CD4-positive, alpha-beta memory T cell (primary cell): Measurements from ENCODE around the gene CENATAC. TPM values are rescaled to one million over a fixed set of nuclear protein-coding genes. Genes with fewer than 3 reads are reported as not detected.
A peak's percentile ranks its signal among the peaks of the same experiment; 100 is the strongest.
"Not testable (repeated sequence)": the region's sequence is repeated elsewhere in the genome, so short reads cannot be mapped to it uniquely, and the experiment has no call there.

Experiments used
- CTCF ChIA-PET: fragments of 350-600 bp; sonication (Branson Sonifier 250); formaldehyde crosslinking; loops from one replicate; lab custom pipeline; 2021; ENCODE audit warnings: inconsistent platforms; ENCODE audit not compliant: partially characterized antibody; lab: Charles Lee
- POLR2A ChIA-PET: fragments of 350-600 bp; sonication (Branson Sonifier 250); formaldehyde crosslinking; loops from one replicate; lab custom pipeline; 2021; ENCODE audit not compliant: partially characterized antibody; lab: Charles Lee
- DNase-seq, 5 donors: peaks; one replicate each; pipeline versions ENCODE4 v3.0.0 to v3.0.0-alpha.2; 2020 to 2022; ENCODE audit warnings: mixed read lengths in 1 of 5
- H3K27ac ChIP-seq: one replicate; pipeline ENCODE4 v1.7.0; 2013; ENCODE audit warnings: low read depth, low read length
- H3K27me3 ChIP-seq: 2 replicates; pipeline ENCODE4 v1.7.0; 2013; ENCODE audit warnings: mild to moderate bottlenecking, low read length, moderate library complexity; ENCODE audit not compliant: insufficient read depth
- H3K36me3 ChIP-seq: 2 replicates; pipeline ENCODE4 v1.7.0; 2013; ENCODE audit warnings: mild to moderate bottlenecking, low read length, moderate library complexity; ENCODE audit not compliant: insufficient read depth
- H3K4me1 ChIP-seq: 2 replicates; pipeline ENCODE4 v1.7.0; 2013; ENCODE audit warnings: mild to moderate bottlenecking, low read length, moderate library complexity; ENCODE audit not compliant: insufficient read depth
- H3K4me3 ChIP-seq, 2 donors: one replicate each; pipeline ENCODE4 v1.7.0; 2013; ENCODE audit warnings: low read length in 2 of 2, mild to moderate bottlenecking in 1 of 2
- H3K9me3 ChIP-seq, 2 donors: one replicate each; pipeline ENCODE4 v1.7.0; 2013; ENCODE audit warnings: low read length in 2 of 2, control low read depth in 1 of 2; ENCODE audit not compliant: control insufficient read depth in 1 of 2
- H3K27ac Mint-ChIP-seq, 7 donors: one replicate each; pipeline ENCODE4 v1.8.0; 2020 to 2021; ENCODE audit warnings: mixed read lengths in 7 of 7, mild to moderate bottlenecking in 6 of 7, inconsistent platforms in 3 of 7, moderate library complexity in 3 of 7
- H3K27me3 Mint-ChIP-seq, 2 donors: one replicate each; pipeline ENCODE4 v1.8.0; 2020 to 2021; ENCODE audit warnings: mixed read lengths in 2 of 2
- H3K36me3 Mint-ChIP-seq, 2 donors: one replicate each; pipeline ENCODE4 v1.8.0; 2020 to 2021; ENCODE audit warnings: mixed read lengths in 2 of 2, inconsistent platforms in 1 of 2, mild to moderate bottlenecking in 1 of 2
- H3K4me1 Mint-ChIP-seq, 4 donors: one replicate each; pipeline ENCODE4 v1.8.0; 2020 to 2021; ENCODE audit warnings: mixed read lengths in 4 of 4, mild to moderate bottlenecking in 1 of 4
- H3K4me3 Mint-ChIP-seq, 8 donors: one replicate each; pipeline ENCODE4 v1.8.0; 2020 to 2021; ENCODE audit warnings: mixed read lengths in 8 of 8, mild to moderate bottlenecking in 7 of 8, moderate library complexity in 6 of 8, inconsistent platforms in 3 of 8
- H3K9me3 Mint-ChIP-seq, 8 donors: one replicate each; pipeline ENCODE4 v1.8.0; 2020 to 2021; ENCODE audit warnings: mixed read lengths in 8 of 8, mild to moderate bottlenecking in 5 of 8, inconsistent platforms in 3 of 8, moderate library complexity in 1 of 8
- intact Hi-C: fragments of 100-400 bp; cut with micrococcal nuclease; formaldehyde crosslinking; loops from one replicate; pipeline ENCODE4 v1.15.1; 2023
- polyA plus RNA-seq, 2 donors: library from polyadenylated mRNA; unstranded; fragments of 300-500 nt; fragmentation: Illumina TruSeq; gene quantifications; one replicate each; pipeline ENCODE4 v1.2.3, GENCODE V29; 2021
- total RNA-seq, 2 experiments: library from RNA; stranded (reverse); gene quantifications; one replicate each; pipeline ENCODE4 v1.2.3, GENCODE V29; 2021

The CENATAC gene
- total and polyA plus RNA-seq, 4 experiments from 2014 or later, result 13.3 to 114 (median 62.9) TPM

GRCh38 chr11:119038884-119039283 is 40.9 kb downstream of the CENATAC start:
- Mint-ChIP-seq H3K4me1 (peaks cover 0 to 2% (median under 1%) of the 10 kb centered on the region in 4 donors), H3K27ac (peak overlapping the region in 1 of 7 donors; percentile 10), H3K27me3 (peaks cover 0 to 2% of the 10 kb centered on the region in 2 donors), H3K36me3 (no peaks in the 10 kb centered on the region), H3K4me3 (no peak overlapping the region), H3K9me3 (peaks cover 0 to 2% (median 0%) of the 10 kb centered on the region in 8 donors)
- no peak overlapping the region for H3K4me3 ChIP-seq
- intact Hi-C loops, result no loop called here
- H3K4me1 ChIP-seq, result no peaks in the 10 kb centered on the region
- ChIA-PET POLR2A (interaction anchor here (1.4 kb wide), 1 partner anchor 29 kb away, joined by 3 read pairs; the partner anchor contains the start of gene VPS11), CTCF (interaction anchor here (1.3 kb wide), 1 partner anchor 43 kb away, joined by 3 read pairs; no protein-coding TSS in a partner anchor)
- no peaks in the 10 kb centered on the region for H3K27me3 ChIP-seq
- no peak overlapping the region for H3K27ac ChIP-seq
- no peak for DNase-seq
- H3K36me3 ChIP-seq, result no peaks in the 10 kb centered on the region
- no peaks in the 10 kb centered on the region for H3K9me3 ChIP-seq

GRCh38 chr11:119039471-119039870 is 41.5 kb downstream of the CENATAC start:
- H3K9me3 ChIP-seq, intact Hi-C loops, H3K4me3 Mint-ChIP-seq, H3K4me3 ChIP-seq, H3K27me3 ChIP-seq, H3K36me3 Mint-ChIP-seq, H3K9me3 Mint-ChIP-seq, DNase-seq, H3K27ac ChIP-seq, H3K4me1 ChIP-seq, H3K27me3 Mint-ChIP-seq, H3K4me1 Mint-ChIP-seq, H3K36me3 ChIP-seq: not testable (repeated sequence)
- CTCF ChIA-PET, result interaction anchor here (1.1 to 2.7 kb wide), 3 partner anchors 8 to 44 kb away, joined by 3 to 7 read pairs (median 3); partner anchors contain the start of gene SLC37A4
- POLR2A ChIA-PET, result interaction anchor here (1.4 kb wide), 1 partner anchor 28 kb away, joined by 3 read pairs; the partner anchor contains the start of gene VPS11
- H3K27ac Mint-ChIP-seq, result peak overlapping the region in 1 of 7 donors; percentile 10

- Mint-ChIP-seq H3K36me3 (peaks cover 0 to 23% of the 10 kb centered on the region in 2 donors), H3K4me3 (no peak overlapping the region)
Observed at GRCh38 chr11:119041821-119042514, 44.0 kb downstream of the CENATAC start.

GRCh38 chr11:119042927-119043326 is 45.0 kb downstream of the CENATAC start:
- H3K4me3 ChIP-seq, result no peak overlapping the region
- no peak overlapping the region for H3K27ac ChIP-seq
- H3K27me3 ChIP-seq, result no peaks in the 10 kb centered on the region
- H3K9me3 ChIP-seq, result no peaks in the 10 kb centered on the region
- Mint-ChIP-seq H3K9me3 (peaks cover 0 to 3% (median 0%) of the 10 kb centered on the region in 8 donors), H3K4me1 (peaks cover 0 to 2% (median under 1%) of the 10 kb centered on the region in 4 donors), H3K27ac (no peak overlapping the region), H3K36me3 (peaks cover 5 to 31% of the 10 kb centered on the region in 2 donors), H3K27me3 (peaks cover 0 to 2% of the 10 kb centered on the region in 2 donors), H3K4me3 (no peak overlapping the region)
- DNase-seq, result no peak
- peaks cover 24% of the 10 kb centered on the region for H3K36me3 ChIP-seq
- no peaks in the 10 kb centered on the region for H3K4me1 ChIP-seq
- intact Hi-C loops, result no loop called here
- POLR2A ChIA-PET, result interaction anchor here (3.0 kb wide), 1 partner anchor 14 kb away, joined by 9 read pairs; the partner anchor contains the start of gene HYOU1
- CTCF ChIA-PET, result interaction anchor here (1.6 kb wide), 1 partner anchor 42 kb away, joined by 5 read pairs; the partner anchor contains the start of gene HMBS

More at GRCh38 chr11:119041821-119042514, 44.0 kb downstream of the CENATAC start:
- Mint-ChIP-seq H3K27me3 (peaks cover 0 to 2% of the 10 kb centered on the region in 2 donors), H3K4me1 (peaks cover 0 to 2% (median under 1%) of the 10 kb centered on the region in 4 donors), H3K9me3 (peaks cover 0 to 3% (median 0%) of the 10 kb centered on the region in 8 donors), H3K27ac (no peak overlapping the region)
- H3K36me3 ChIP-seq, result peaks cover 15% of the 10 kb centered on the region
- no peaks in the 10 kb centered on the region for H3K9me3 ChIP-seq
- intact Hi-C loops, result no loop called here
- DNase-seq, result no peak
- no peaks in the 10 kb centered on the region for H3K27me3 ChIP-seq
- H3K4me3 ChIP-seq, result no peak overlapping the region
- no peaks in the 10 kb centered on the region for H3K4me1 ChIP-seq
- ChIA-PET CTCF (interaction anchor here (0.5 to 2.7 kb wide), 2 partner anchors 11 to 370 kb away, joined by 3 to 7 read pairs; partner anchors contain the start of gene SLC37A4), POLR2A (interaction anchor here (1.2 to 3.0 kb wide), 2 partner anchors 15 to 53 kb away, joined by 4 to 9 read pairs; partner anchors contain the start of gene HYOU1)
- H3K27ac ChIP-seq, result no peak overlapping the region

- no peak overlapping the region for H3K4me3 Mint-ChIP-seq
- H3K36me3 Mint-ChIP-seq, result peaks cover 20 to 45% of the 10 kb centered on the region in 2 donors
- H3K36me3 ChIP-seq, result peaks cover 42% of the 10 kb centered on the region
- H3K4me3 ChIP-seq, result no peak overlapping the region
- H3K4me1 ChIP-seq, result no peaks in the 10 kb centered on the region
- peak overlapping the region in 2 of 7 donors; percentile 36 to 86 for H3K27ac Mint-ChIP-seq
- no peaks in the 10 kb centered on the region for H3K9me3 ChIP-seq
- peaks cover 0 to 5% (median 2%) of the 10 kb centered on the region in 4 donors for H3K4me1 Mint-ChIP-seq
- CTCF ChIA-PET, result no interaction called here
- POLR2A ChIA-PET, result interaction anchor here (0.7 to 3.0 kb wide), 2 partner anchors 12 to 23 kb away, joined by 3 to 9 read pairs; partner anchors contain the start of genes HYOU1 and VPS11
- no peak for DNase-seq
- H3K27me3 ChIP-seq, result no peaks in the 10 kb centered on the region
- H3K27me3 Mint-ChIP-seq, result peaks cover 0 to 2% of the 10 kb centered on the region in 2 donors
- H3K9me3 Mint-ChIP-seq, result peaks cover 0 to 3% (median 0%) of the 10 kb centered on the region in 8 donors
- intact Hi-C loops, result no loop called here
- H3K27ac ChIP-seq, result no peak overlapping the region
Observed at GRCh38 chr11:119044708-119045107, 46.8 kb downstream of the CENATAC start.

- H3K4me3 Mint-ChIP-seq, result no peak overlapping the region
- intact Hi-C loops, result no loop called here
- H3K9me3 Mint-ChIP-seq, result peaks cover 0 to 3% (median 0%) of the 10 kb centered on the region in 8 donors
- Histone ChIP-seq H3K27ac (no peak overlapping the region), H3K9me3 (no peaks in the 10 kb centered on the region), H3K27me3 (no peaks in the 10 kb centered on the region), H3K4me1 (no peaks in the 10 kb centered on the region), H3K36me3 (peaks cover 52% of the 10 kb centered on the region), H3K4me3 (no peak overlapping the region)
- ChIA-PET POLR2A (interaction anchor here (1.5 kb wide), 1 partner anchor 10 kb away, joined by 7 read pairs; the partner anchor contains the start of gene HYOU1), CTCF (interaction anchor here (1.0 kb wide), 1 partner anchor 10 kb away, joined by 3 read pairs; the partner anchor contains the start of gene HYOU1)
- DNase-seq, result no peak
- peaks cover 32 to 59% of the 10 kb centered on the region in 2 donors for H3K36me3 Mint-ChIP-seq
- peak overlapping the region in 1 of 7 donors; percentile 53 for H3K27ac Mint-ChIP-seq
- H3K4me1 Mint-ChIP-seq, result peaks cover 3 to 11% (median 5%) of the 10 kb centered on the region in 4 donors
- H3K27me3 Mint-ChIP-seq, result peaks cover 0 to 2% of the 10 kb centered on the region in 2 donors
Observed at GRCh38 chr11:119046489-119046888, 48.6 kb downstream of the CENATAC start.
